ENCODE results near the gene TAS2R4.

The TAS2R4 gene, protein sequence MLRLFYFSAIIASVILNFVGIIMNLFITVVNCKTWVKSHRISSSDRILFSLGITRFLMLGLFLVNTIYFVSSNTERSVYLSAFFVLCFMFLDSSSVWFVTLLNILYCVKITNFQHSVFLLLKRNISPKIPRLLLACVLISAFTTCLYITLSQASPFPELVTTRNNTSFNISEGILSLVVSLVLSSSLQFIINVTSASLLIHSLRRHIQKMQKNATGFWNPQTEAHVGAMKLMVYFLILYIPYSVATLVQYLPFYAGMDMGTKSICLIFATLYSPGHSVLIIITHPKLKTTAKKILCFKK

DNA sequence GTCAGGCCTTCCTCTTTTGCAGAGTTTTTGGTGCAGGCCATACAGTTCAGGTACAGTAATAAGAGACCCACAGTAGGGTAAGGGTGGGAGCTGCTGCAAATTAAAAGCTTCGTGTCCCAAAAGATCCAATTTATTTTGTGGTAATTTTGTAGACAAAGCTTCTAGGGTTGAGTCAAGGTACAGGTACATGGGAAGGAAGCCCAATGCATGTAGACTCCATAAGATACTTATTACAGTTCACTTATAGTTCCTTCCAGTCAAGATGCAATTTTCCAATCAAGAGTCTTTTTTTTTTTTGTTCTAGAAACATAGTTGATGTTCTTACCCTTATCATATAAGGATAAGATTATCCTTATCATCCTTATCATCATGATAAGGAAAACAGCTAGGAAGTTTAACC, at the start of gene TAS2R4:
TAS2R4 (plus strand) TSS at position 301 of the 400 bp plus-strand sequence. CDS start 1,815 bp downstream, outside the sequence.
- Histone ChIP-seq H3K36me3 (ENCODE audit: insufficient read depth, insufficient read length, low read length) (peaks cover 10% of the 10 kb centered on the region), H3K4me1 (ENCODE audit: insufficient read depth, insufficient read length) (no peaks in the 10 kb centered on the region), H3K4me3 (ENCODE audit: insufficient read length, low read depth) (no peak within 1 kb of the TSS), H3K27me3 (ENCODE audit: insufficient read depth, insufficient read length) (no peaks in the 10 kb centered on the region), H3K9ac (ENCODE audit: insufficient read length, low read depth) (no peak within 1 kb of the TSS), H3K9me3 (ENCODE audit: insufficient read depth, low read length) (peaks cover 16% of the 10 kb centered on the region; the same call in 1 of the 2 replicates)
- TF ChIP-seq YY1 (IDR thresholded peaks at IDR 0.05; ENCODE audit: insufficient read depth, insufficient read length) (no peak), ZNF274 (IDR thresholded peaks at IDR 0.05; ENCODE audit: low read depth, low read length) (no peak), SUZ12 (IDR thresholded peaks at IDR 0.05; ENCODE audit: extremely low read depth, insufficient read depth, insufficient read length) (no peak)
- no peak for DNase-seq (ENCODE audit: low read depth, low spot score)

DNA sequence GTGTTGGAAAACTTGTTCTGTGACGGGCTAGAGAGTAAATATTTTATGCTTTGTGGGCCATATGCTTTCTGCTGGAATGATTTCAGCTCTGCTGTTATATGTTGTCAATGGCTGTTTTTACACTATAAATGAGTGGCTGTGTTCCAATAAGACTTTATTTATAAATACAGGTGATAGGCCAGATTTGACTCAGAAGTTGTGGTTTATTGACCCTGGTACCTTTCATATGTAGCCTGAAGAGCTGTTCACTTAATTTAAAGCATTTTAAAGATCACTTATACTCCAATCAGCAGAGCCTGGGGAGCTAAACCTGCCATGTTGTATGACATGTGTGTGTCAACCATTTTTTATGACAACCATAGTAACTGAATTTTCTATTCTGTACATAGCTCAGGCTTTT, 47.5 kb upstream of the TAS2R4 start:
- Histone ChIP-seq H3K9ac (ENCODE audit: insufficient read length, low read depth) (no peak overlapping the region), H3K4me1 (ENCODE audit: insufficient read depth, insufficient read length) (no peaks in the 10 kb centered on the region), H3K4me3 (ENCODE audit: insufficient read length, low read depth) (no peak overlapping the region), H3K36me3 (ENCODE audit: insufficient read depth, insufficient read length, low read length) (no peaks in the 10 kb centered on the region), H3K9me3 (ENCODE audit: insufficient read depth, low read length) (no peaks in the 10 kb centered on the region), H3K27me3 (ENCODE audit: insufficient read depth, insufficient read length) (no peaks in the 10 kb centered on the region)
- DNase-seq (ENCODE audit: low read depth, low spot score) = no peak
- TF ChIP-seq YY1 (IDR thresholded peaks at IDR 0.05; ENCODE audit: insufficient read depth, insufficient read length) (no peak), SUZ12 (IDR thresholded peaks at IDR 0.05; ENCODE audit: extremely low read depth, insufficient read depth, insufficient read length) (no peak), ZNF274 (IDR thresholded peaks at IDR 0.05; ENCODE audit: low read depth, low read length) (no peak)

DNA sequence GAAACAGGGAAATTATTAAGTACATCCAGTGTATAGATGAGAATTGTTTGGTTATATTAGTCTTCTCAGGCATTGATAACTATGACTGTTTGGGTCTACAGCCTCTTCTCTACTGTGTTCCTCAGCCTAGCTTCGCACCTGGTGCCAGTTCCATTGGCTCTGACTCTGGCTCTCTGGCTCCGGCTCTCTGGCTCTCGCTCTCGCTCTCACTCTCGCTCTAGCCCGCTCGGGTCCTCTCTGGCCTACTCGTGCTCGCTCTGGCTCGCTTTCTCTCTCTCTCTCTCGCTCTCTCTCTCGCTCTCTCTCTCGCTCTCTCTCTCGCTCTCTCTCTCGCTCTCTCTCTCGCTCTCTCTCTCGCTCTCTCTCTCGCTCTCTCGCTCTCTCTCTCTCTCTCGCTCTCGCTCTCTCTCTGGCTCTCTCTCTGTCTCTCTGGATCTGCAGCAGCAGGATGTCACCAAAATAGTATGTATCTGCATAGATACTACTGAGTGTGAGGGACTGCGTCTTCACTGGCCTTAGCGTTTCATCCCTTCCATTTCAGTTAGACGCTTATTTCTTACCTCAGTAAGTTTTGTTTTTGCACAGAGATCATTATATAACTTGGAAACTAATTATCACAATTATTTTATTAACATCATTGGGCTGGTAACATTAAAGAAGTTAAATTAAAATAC, 44.9 kb upstream of the TAS2R4 start:
- Histone ChIP-seq H3K27me3 (ENCODE audit: insufficient read depth, insufficient read length) (no peaks in the 10 kb centered on the region), H3K9ac (ENCODE audit: insufficient read length, low read depth) (no peak overlapping the region), H3K4me1 (ENCODE audit: insufficient read depth, insufficient read length) (no peaks in the 10 kb centered on the region), H3K4me3 (ENCODE audit: insufficient read length, low read depth) (no peak overlapping the region), H3K9me3 (ENCODE audit: insufficient read depth, low read length) (no peaks in the 10 kb centered on the region), H3K36me3 (ENCODE audit: insufficient read depth, insufficient read length, low read length) (no peaks in the 10 kb centered on the region)
- TF ChIP-seq ZNF274 (IDR thresholded peaks at IDR 0.05; ENCODE audit: low read depth, low read length) = no peak
- no peak for DNase-seq (ENCODE audit: low read depth, low spot score)

DNA sequence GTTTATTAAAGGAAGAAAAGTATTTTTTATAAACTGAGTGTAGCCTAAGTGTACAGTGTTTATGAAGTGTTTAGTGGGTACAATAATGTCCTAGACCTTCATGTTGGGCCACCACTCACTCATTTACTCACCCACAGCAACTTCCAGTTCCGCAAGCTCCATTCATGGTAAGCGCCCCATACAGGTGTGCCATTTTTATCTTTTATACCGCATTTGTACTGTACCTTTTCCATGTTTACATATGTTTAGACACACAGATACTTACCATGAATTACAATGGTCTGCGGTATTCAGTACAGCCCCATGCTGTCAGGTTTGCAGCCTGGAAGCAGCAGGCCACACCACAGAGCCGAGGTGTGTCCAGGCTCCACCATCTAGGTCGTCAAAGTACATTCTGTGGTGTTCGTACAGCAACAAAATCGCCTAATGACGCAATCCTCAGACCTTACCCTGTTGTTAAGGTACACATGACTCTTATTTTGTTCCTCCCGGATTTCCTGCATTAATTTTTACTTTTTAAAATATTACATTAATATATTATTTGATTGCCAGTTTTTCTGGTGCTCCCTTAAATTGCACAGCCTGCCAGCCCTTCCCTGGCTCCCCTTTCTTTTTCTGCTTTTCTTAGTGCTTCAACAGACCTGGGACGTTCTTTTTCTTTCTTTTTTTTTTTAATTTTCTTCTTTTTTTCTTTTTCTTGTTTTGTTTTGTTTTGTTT, 39.2 kb upstream of the TAS2R4 start:
- peak overlapping the region; percentile 76 for H3K9ac ChIP-seq (ENCODE audit: insufficient read length, low read depth)
- H3K4me3 ChIP-seq (ENCODE audit: insufficient read length, low read depth) = peak overlapping the region; percentile 86
- H3K4me1 ChIP-seq (ENCODE audit: insufficient read depth, insufficient read length) = no peaks in the 10 kb centered on the region
- H3K36me3 ChIP-seq (ENCODE audit: insufficient read depth, insufficient read length, low read length) = peaks cover 30% of the 10 kb centered on the region
- H3K27me3 ChIP-seq (ENCODE audit: insufficient read depth, insufficient read length) = no peaks in the 10 kb centered on the region
- TF ChIP-seq SUZ12 (IDR thresholded peaks at IDR 0.05; ENCODE audit: extremely low read depth, insufficient read depth, insufficient read length) = no peak
- TF ChIP-seq ZNF274 (IDR thresholded peaks at IDR 0.05; ENCODE audit: low read depth, low read length) = no peak
- TF ChIP-seq YY1 (IDR thresholded peaks at IDR 0.05; ENCODE audit: insufficient read depth, insufficient read length) = no peak
- no peak for DNase-seq (ENCODE audit: low read depth, low spot score)
- no peaks in the 10 kb centered on the region for H3K9me3 ChIP-seq (ENCODE audit: insufficient read depth, low read length)

DNA sequence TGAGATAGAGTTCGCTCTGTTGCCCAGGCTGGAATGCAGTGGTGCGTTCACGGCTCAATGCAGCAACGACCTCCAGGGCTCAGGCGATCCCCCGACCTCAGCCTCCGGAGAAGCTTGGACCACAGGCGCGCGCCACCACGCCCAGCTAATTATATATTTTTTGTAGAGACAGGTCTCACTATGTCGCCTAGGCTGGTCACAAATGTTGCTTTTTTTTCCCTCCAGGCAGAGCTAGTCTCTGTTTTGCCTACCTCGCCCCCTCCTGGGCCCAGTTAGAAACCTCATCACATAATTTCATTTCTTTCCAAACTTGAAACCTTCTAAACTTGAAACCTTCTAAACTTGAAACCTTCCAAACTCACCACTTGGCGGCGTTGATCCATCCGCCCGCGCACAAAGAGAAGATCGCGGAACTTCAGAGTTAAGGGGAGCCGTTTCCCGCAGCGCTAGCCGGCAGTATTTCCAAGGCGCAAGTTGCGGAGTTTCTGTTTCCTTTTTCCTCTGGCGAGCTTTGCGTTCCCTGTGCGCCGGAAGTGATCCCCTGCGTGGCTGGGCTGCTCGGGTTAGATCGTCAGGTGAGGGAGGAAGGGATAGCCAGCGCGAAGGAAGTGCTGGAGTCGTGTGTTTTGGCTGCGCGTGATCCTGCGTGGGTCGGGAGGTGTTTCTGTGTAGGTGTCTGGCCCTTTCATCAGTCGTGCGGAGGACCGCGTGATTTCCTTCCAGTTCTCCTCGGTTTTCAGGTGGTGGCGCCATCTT, 38.5 kb upstream of the TAS2R4 start, which contains the start of gene SSBP1:
SSBP1 (plus strand) TSS at position 523 of the 756 bp plus-strand sequence. CDS start 809 bp downstream, outside the sequence.
- peaks cover 34% of the 10 kb centered on the region for H3K36me3 ChIP-seq (ENCODE audit: insufficient read depth, insufficient read length, low read length)
- H3K9me3 ChIP-seq (ENCODE audit: insufficient read depth, low read length) = no peaks in the 10 kb centered on the region
- peak within 1 kb of the TSS; percentile 86 for H3K9ac ChIP-seq (ENCODE audit: insufficient read length, low read depth)
- DNase-seq (ENCODE audit: low read depth, low spot score) = peak; percentile 96
- H3K4me1 ChIP-seq (ENCODE audit: insufficient read depth, insufficient read length) = no peaks in the 10 kb centered on the region
- TF ChIP-seq ZNF274 (IDR thresholded peaks at IDR 0.05; ENCODE audit: low read depth, low read length) (no peak), YY1 (IDR thresholded peaks at IDR 0.05; ENCODE audit: insufficient read depth, insufficient read length) (peak; percentile 40)
- H3K4me3 ChIP-seq (ENCODE audit: insufficient read length, low read depth) = peak within 1 kb of the TSS; percentile 86
- no peaks in the 10 kb centered on the region for H3K27me3 ChIP-seq (ENCODE audit: insufficient read depth, insufficient read length)

DNA sequence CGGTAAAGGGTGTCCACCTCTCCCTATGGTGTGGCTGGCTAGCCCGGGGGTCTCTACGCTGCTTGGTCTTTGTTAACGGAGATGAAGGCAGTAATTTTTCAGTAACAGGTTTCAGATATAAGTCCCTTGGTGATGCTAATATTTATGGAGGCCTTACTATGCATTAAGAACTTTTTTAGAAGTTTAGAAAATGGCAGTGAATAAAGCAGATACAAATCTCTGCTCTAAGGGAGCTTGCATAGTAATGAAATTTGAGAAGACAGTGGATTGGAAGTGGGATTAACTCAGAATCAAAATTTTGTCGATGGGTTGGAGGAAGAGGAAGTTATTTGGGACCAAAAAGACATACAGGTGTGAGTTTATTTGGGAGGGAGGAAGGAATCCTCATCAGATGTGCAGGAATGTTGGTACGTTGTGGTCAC, 37.9 kb upstream of the TAS2R4 start:
- Histone ChIP-seq H3K4me3 (ENCODE audit: insufficient read length, low read depth) (peak overlapping the region; percentile 86), H3K9ac (ENCODE audit: insufficient read length, low read depth) (peak overlapping the region; percentile 86), H3K9me3 (ENCODE audit: insufficient read depth, low read length) (no peaks in the 10 kb centered on the region), H3K27me3 (ENCODE audit: insufficient read depth, insufficient read length) (no peaks in the 10 kb centered on the region), H3K4me1 (ENCODE audit: insufficient read depth, insufficient read length) (no peaks in the 10 kb centered on the region), H3K36me3 (ENCODE audit: insufficient read depth, insufficient read length, low read length) (peaks cover 40% of the 10 kb centered on the region)
- TF ChIP-seq SUZ12 (IDR thresholded peaks at IDR 0.05; ENCODE audit: extremely low read depth, insufficient read depth, insufficient read length) (no peak), YY1 (IDR thresholded peaks at IDR 0.05; ENCODE audit: insufficient read depth, insufficient read length) (no peak), ZNF274 (IDR thresholded peaks at IDR 0.05; ENCODE audit: low read depth, low read length) (no peak)
- DNase-seq (ENCODE audit: low read depth, low spot score) = no peak
